CD4-positive, CD25-positive, alpha-beta regulatory T cell (primary cell): ENCODE measurements around the gene RPS5. TPM values are rescaled to one million over a fixed set of nuclear protein-coding genes. Genes with fewer than 3 reads are reported as not detected.
A peak's percentile ranks its signal among the peaks of the same experiment; 100 is the strongest.

ENCODE experiments used
- ATAC-seq, 2 donors: fragments of 150-1000 bp; cut with Tn5 transposase; one replicate each; pipeline ENCODE4 v1.10.0; 2021; ENCODE audit warnings: low read depth in 2 of 2, moderate number of reproducible peaks in 2 of 2, moderate library complexity in 1 of 2
- DNase-seq, 3 donors: peaks; one replicate each; pipeline versions ENCODE4 v3.0.0 to v3.0.0-alpha.2; 2012 to 2022; ENCODE audit warnings: mixed read lengths in 1 of 3
- H3K27ac ChIP-seq: one replicate; pipeline ENCODE4 v1.7.0; 2013; ENCODE audit warnings: mild to moderate bottlenecking, low read length; ENCODE audit not compliant: insufficient read depth, poor library complexity, severe bottlenecking
- H3K27me3 ChIP-seq: one replicate; pipeline ENCODE4 v1.7.0; 2013; ENCODE audit warnings: low read length; ENCODE audit not compliant: control insufficient read depth, insufficient read depth
- H3K36me3 ChIP-seq: one replicate; pipeline ENCODE4 v1.7.0; 2013; ENCODE audit warnings: mild to moderate bottlenecking, low read length, moderate library complexity; ENCODE audit not compliant: control insufficient read depth, insufficient read depth
- H3K4me1 ChIP-seq: 2 replicates; pipeline ENCODE4 v1.7.0; 2013; ENCODE audit warnings: mild to moderate bottlenecking, low read length; ENCODE audit not compliant: insufficient read depth, control insufficient read depth, poor library complexity, severe bottlenecking
- H3K4me3 ChIP-seq: one replicate; pipeline ENCODE4 v1.7.0; 2013; ENCODE audit warnings: low read depth, mild to moderate bottlenecking, low read length, moderate library complexity
- H3K9me3 ChIP-seq, 2 experiments: 1 replicate in 1 of 2; 2 replicates in 1 of 2; pipeline ENCODE4 v1.7.0; 2013; ENCODE audit warnings: low read length in 2 of 2, mild to moderate bottlenecking in 1 of 2, moderate library complexity in 1 of 2; ENCODE audit not compliant: control insufficient read depth in 2 of 2
- H3K27ac Mint-ChIP-seq, 3 donors: one replicate each; pipeline ENCODE4 v1.8.0; 2020 to 2022; ENCODE audit warnings: mild to moderate bottlenecking in 3 of 3, mixed read lengths in 3 of 3, moderate library complexity in 2 of 3
- H3K27me3 Mint-ChIP-seq: one replicate; pipeline ENCODE4 v1.8.0; 2022; ENCODE audit warnings: mild to moderate bottlenecking, mixed read lengths
- H3K36me3 Mint-ChIP-seq: one replicate; pipeline ENCODE4 v1.8.0; 2020; ENCODE audit warnings: mixed read lengths
- H3K4me1 Mint-ChIP-seq, 4 donors: one replicate each; pipeline ENCODE4 v1.8.0; 2020 to 2022; ENCODE audit warnings: mixed read lengths in 4 of 4, mild to moderate bottlenecking in 1 of 4
- H3K4me3 Mint-ChIP-seq, 4 donors: one replicate each; pipeline ENCODE4 v1.8.0; 2020 to 2022; ENCODE audit warnings: mild to moderate bottlenecking in 4 of 4, mixed read lengths in 4 of 4, moderate library complexity in 3 of 4
- H3K9me3 Mint-ChIP-seq, 7 donors: one replicate each; pipeline ENCODE4 v1.8.0; 2020 to 2022; ENCODE audit warnings: mixed read lengths in 7 of 7, mild to moderate bottlenecking in 3 of 7, moderate library complexity in 2 of 7
- polyA plus RNA-seq, 4 donors: library from polyadenylated mRNA; unstranded; fragments of 300-500 nt; fragmentation: Illumina TruSeq; gene quantifications; one replicate each; pipeline ENCODE4 v1.2.3, GENCODE V29; 2021
- total RNA-seq: library from RNA; stranded (reverse); gene quantifications from one replicate; pipeline ENCODE4 v1.2.3, GENCODE V29; 2022

The RPS5 gene
- total and polyA plus RNA-seq, 5 donors from 2014 or later, result 747 to 1,786 (median 1,162) TPM

GRCh38 chr19:58350001-58350861 is 36.8 kb upstream of the RPS5 start:
- Histone ChIP-seq H3K36me3 (no peaks in the 10 kb centered on the region), H3K27me3 (no peaks in the 10 kb centered on the region), H3K4me1 (peaks cover 20% of the 10 kb centered on the region), H3K27ac (no peak overlapping the region), H3K9me3 (no peaks in the 10 kb centered on the region), H3K4me3 (no peak overlapping the region)
- Mint-ChIP-seq H3K4me1 (peaks cover 0 to 33% (median 17%) of the 10 kb centered on the region in 4 donors), H3K4me3 (no peak overlapping the region), H3K27ac (no peak overlapping the region), H3K27me3 (peaks cover 5% of the 10 kb centered on the region), H3K9me3 (peaks cover 0 to 2% (median 0%) of the 10 kb centered on the region in 7 donors), H3K36me3 (peaks cover 8% of the 10 kb centered on the region)
- DNase-seq (no peak), ATAC-seq (no peak)

GRCh38 chr19:58350871-58351557 is 36.1 kb upstream of the RPS5 start:
- Histone ChIP-seq H3K4me1 (peaks cover 22% of the 10 kb centered on the region), H3K27me3 (no peaks in the 10 kb centered on the region)
- DNase-seq, result no peak

GRCh38 chr19:58351558-58351878 is 35.6 kb upstream of the RPS5 start:
- H3K4me3 Mint-ChIP-seq, result peak overlapping the region in 1 of 4 donors; percentile 4
- H3K27me3 Mint-ChIP-seq, result peaks cover 5% of the 10 kb centered on the region
- peaks cover 0 to 2% (median 0%) of the 10 kb centered on the region in 7 donors for H3K9me3 Mint-ChIP-seq
- peaks cover 8% of the 10 kb centered on the region for H3K36me3 Mint-ChIP-seq
- ATAC-seq (no peak), DNase-seq (no peak)
- H3K27ac ChIP-seq, result no peak overlapping the region
- H3K4me1 ChIP-seq, result peaks cover 27% of the 10 kb centered on the region
- peaks cover 0 to 34% (median 9%) of the 10 kb centered on the region in 4 donors for H3K4me1 Mint-ChIP-seq
- H3K27ac Mint-ChIP-seq, result peak overlapping the region in 1 of 3 donors; percentile 26
- no peak overlapping the region for H3K4me3 ChIP-seq
- no peaks in the 10 kb centered on the region for H3K9me3 ChIP-seq
- no peaks in the 10 kb centered on the region for H3K36me3 ChIP-seq
- H3K27me3 ChIP-seq, result no peaks in the 10 kb centered on the region

More at GRCh38 chr19:58350871-58351557, 36.1 kb upstream of the RPS5 start:
- H3K27ac ChIP-seq, result no peak overlapping the region
- H3K9me3 ChIP-seq, result no peaks in the 10 kb centered on the region
- peaks cover 8% of the 10 kb centered on the region for H3K36me3 Mint-ChIP-seq
- peak overlapping the region in 1 of 4 donors; percentile 4 for H3K4me3 Mint-ChIP-seq
- H3K4me3 ChIP-seq, result no peak overlapping the region
- ATAC-seq, result no peak
- H3K27me3 Mint-ChIP-seq, result peaks cover 5% of the 10 kb centered on the region
- peaks cover 0 to 2% (median 0%) of the 10 kb centered on the region in 7 donors for H3K9me3 Mint-ChIP-seq
- no peaks in the 10 kb centered on the region for H3K36me3 ChIP-seq
- peaks cover 0 to 31% (median 11%) of the 10 kb centered on the region in 4 donors for H3K4me1 Mint-ChIP-seq
- H3K27ac Mint-ChIP-seq, result no peak overlapping the region

GRCh38 chr19:58351990-58352755 is 34.9 kb upstream of the RPS5 start:
- Mint-ChIP-seq H3K27ac (no peak overlapping the region), H3K4me1 (peaks cover 0 to 31% (median 9%) of the 10 kb centered on the region in 4 donors), H3K36me3 (peaks cover 8% of the 10 kb centered on the region)

GRCh38 chr19:58352760-58353671 is 34.1 kb upstream of the RPS5 start, which contains the start of gene A1BG:
A1BG (minus strand) TSS chr19:58353492; CDS start chr19:58353437, 55 bp downstream.
- H3K9me3 ChIP-seq, result no peaks in the 10 kb centered on the region
- ATAC-seq (no peak), DNase-seq (no peak)
- Mint-ChIP-seq H3K9me3 (peaks cover 0 to 2% (median 0%) of the 10 kb centered on the region in 7 donors), H3K4me3 (peak within 1 kb of the TSS in 1 of 4 donors; percentile 66), H3K27ac (no peak within 1 kb of the TSS), H3K4me1 (peaks cover 0 to 26% (median 6%) of the 10 kb centered on the region in 4 donors), H3K36me3 (peaks cover 8% of the 10 kb centered on the region), H3K27me3 (peaks cover 2% of the 10 kb centered on the region)
- no peak within 1 kb of the TSS for H3K27ac ChIP-seq
- H3K36me3 ChIP-seq, result no peaks in the 10 kb centered on the region
- no peak within 1 kb of the TSS for H3K4me3 ChIP-seq
- no peaks in the 10 kb centered on the region for H3K27me3 ChIP-seq
- peaks cover 26% of the 10 kb centered on the region for H3K4me1 ChIP-seq

More at GRCh38 chr19:58351990-58352755, 34.9 kb upstream of the RPS5 start:
- Histone ChIP-seq H3K27me3 (no peaks in the 10 kb centered on the region), H3K27ac (no peak overlapping the region), H3K4me1 (peaks cover 28% of the 10 kb centered on the region), H3K36me3 (no peaks in the 10 kb centered on the region), H3K9me3 (no peaks in the 10 kb centered on the region), H3K4me3 (no peak overlapping the region)
- H3K4me3 Mint-ChIP-seq, result peak overlapping the region in 1 of 4 donors; percentile 66
- H3K27me3 Mint-ChIP-seq, result peaks cover 5% of the 10 kb centered on the region
- ATAC-seq, result no peak
- DNase-seq, result no peak
- H3K9me3 Mint-ChIP-seq, result peaks cover 0 to 2% (median 0%) of the 10 kb centered on the region in 7 donors

- Histone ChIP-seq H3K36me3 (no peaks in the 10 kb centered on the region), H3K4me1 (peaks cover 20% of the 10 kb centered on the region), H3K9me3 (no peaks in the 10 kb centered on the region), H3K27ac (no peak overlapping the region), H3K27me3 (no peaks in the 10 kb centered on the region), H3K4me3 (no peak overlapping the region)
- H3K4me1 Mint-ChIP-seq, result peaks cover 0 to 18% (median 2%) of the 10 kb centered on the region in 4 donors
- peaks cover 0 to 2% (median 0%) of the 10 kb centered on the region in 7 donors for H3K9me3 Mint-ChIP-seq
- H3K36me3 Mint-ChIP-seq, result peaks cover 5% of the 10 kb centered on the region
- DNase-seq (no peak), ATAC-seq (no peak)
- peak overlapping the region in 1 of 4 donors; percentile 32 for H3K4me3 Mint-ChIP-seq
- no peak overlapping the region for H3K27ac Mint-ChIP-seq
- H3K27me3 Mint-ChIP-seq, result no peaks in the 10 kb centered on the region
Measured at GRCh38 chr19:58353717-58354477, 33.2 kb upstream of the RPS5 start.
